ENCODE measurements around the gene MSANTD7. TPM values are rescaled to one million over a fixed set of nuclear protein-coding genes. Genes with fewer than 3 reads are reported as not detected.
A peak's percentile ranks its signal among the peaks of the same experiment; 100 is the strongest.

MSANTD7 gene
- total and polyA plus RNA-seq, 9 of the 15 experiments (the other 6 are each of a cell fraction or from before 2014, with no cell fraction given) = 5.2 to 27.3 (median 23.6) TPM

DNA sequence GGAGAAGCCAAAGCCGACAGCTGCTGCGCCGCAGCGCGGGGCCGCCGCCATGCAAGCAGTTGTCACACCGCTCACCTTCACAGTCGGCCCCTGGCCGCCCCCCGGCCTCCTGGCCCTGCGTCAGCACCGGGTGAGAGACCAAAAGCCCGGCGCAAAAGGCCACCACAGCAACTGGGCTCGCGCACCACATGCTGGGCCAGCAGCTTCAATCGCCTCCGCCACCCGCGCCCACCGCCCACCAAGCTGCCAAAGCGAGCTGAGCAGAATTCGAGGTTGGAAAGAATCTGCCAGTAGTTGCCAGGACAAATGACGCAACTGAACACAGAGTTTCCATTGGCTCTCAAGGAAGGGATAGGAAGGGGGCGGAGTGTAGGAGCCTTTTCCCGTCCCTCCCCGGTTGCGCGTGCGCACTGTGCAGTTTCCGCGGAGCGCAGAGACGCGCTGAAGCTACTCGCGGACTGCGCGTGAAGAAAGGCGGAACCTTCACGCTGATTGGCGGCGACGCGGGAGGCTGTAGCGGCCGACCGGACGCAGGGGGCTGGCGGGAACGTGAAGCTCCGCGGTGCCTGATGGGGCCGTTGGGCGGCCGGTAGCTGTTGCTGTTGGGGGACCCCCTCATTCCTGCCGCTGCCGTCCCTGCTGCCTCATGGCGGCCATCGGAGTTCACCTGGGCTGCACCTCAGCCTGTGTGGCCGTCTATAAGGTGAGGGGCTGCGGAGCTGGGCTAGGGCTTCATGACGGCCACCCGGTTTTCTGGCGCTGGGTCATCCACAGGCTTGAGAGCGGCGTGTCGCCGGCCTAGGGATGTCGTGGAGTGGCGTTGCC, at the start of gene MSANTD7, which contains the start of the genes CDNF and HSPA14 (continued):
- TF ChIP-seq, protein P1, sequence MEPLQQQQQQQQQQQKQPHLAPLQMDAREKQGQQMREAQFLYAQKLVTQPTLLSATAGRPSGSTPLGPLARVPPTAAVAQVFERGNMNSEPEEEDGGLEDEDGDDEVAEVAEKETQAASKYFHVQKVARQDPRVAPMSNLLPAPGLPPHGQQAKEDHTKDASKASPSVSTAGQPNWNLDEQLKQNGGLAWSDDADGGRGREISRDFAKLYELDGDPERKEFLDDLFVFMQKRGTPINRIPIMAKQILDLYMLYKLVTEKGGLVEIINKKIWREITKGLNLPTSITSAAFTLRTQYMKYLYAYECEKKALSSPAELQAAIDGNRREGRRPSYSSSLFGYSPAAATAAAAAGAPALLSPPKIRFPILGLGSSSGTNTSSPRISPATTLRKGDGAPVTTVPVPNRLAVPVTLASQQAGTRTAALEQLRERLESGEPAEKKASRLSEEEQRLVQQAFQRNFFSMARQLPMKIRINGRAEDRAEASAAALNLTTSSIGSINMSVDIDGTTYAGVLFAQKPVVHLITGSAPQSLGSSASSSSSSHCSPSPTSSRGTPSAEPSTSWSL (CRISPR knock-in tag; IDR thresholded peaks at IDR 0.05; ENCODE audit: borderline replicate concordance) = no peak
- TF ChIP-seq DNMT1 (IDR thresholded peaks at IDR 0.05) (no peak), ZBTB1 (CRISPR knock-in tag; IDR thresholded peaks at IDR 0.05; ENCODE audit: borderline replicate concordance, low read depth) (no peak), FOS (IDR thresholded peaks at IDR 0.05; ENCODE audit: extremely low read depth, insufficient read length) (peak; percentile 82), TOE1 (IDR thresholded peaks at IDR 0.05; ENCODE audit: borderline replicate concordance) (no peak), TOE1 (CRISPR knock-in tag; IDR thresholded peaks at IDR 0.05; ENCODE audit: borderline replicate concordance, low read depth) (no peak), CBX2 (IDR thresholded peaks at IDR 0.05; ENCODE audit: insufficient read depth, low read length, poor library complexity, severe bottlenecking) (no peak), CCAR2 (IDR thresholded peaks at IDR 0.05; ENCODE audit: low read depth, low read length) (no peak), ZNF124 (CRISPR knock-in tag; IDR thresholded peaks at IDR 0.05) (no peak), TAF1 (IDR thresholded peaks at IDR 0.05; ENCODE audit: control insufficient read depth, extremely low read depth, insufficient read depth, low read length, severe bottlenecking) (peak; percentile 89), SREBF2 (CRISPR knock-in tag; IDR thresholded peaks at IDR 0.05) (no peak), KDM1A (IDR thresholded peaks at IDR 0.05) (no peak)
- TF ChIP-seq, protein P2, sequence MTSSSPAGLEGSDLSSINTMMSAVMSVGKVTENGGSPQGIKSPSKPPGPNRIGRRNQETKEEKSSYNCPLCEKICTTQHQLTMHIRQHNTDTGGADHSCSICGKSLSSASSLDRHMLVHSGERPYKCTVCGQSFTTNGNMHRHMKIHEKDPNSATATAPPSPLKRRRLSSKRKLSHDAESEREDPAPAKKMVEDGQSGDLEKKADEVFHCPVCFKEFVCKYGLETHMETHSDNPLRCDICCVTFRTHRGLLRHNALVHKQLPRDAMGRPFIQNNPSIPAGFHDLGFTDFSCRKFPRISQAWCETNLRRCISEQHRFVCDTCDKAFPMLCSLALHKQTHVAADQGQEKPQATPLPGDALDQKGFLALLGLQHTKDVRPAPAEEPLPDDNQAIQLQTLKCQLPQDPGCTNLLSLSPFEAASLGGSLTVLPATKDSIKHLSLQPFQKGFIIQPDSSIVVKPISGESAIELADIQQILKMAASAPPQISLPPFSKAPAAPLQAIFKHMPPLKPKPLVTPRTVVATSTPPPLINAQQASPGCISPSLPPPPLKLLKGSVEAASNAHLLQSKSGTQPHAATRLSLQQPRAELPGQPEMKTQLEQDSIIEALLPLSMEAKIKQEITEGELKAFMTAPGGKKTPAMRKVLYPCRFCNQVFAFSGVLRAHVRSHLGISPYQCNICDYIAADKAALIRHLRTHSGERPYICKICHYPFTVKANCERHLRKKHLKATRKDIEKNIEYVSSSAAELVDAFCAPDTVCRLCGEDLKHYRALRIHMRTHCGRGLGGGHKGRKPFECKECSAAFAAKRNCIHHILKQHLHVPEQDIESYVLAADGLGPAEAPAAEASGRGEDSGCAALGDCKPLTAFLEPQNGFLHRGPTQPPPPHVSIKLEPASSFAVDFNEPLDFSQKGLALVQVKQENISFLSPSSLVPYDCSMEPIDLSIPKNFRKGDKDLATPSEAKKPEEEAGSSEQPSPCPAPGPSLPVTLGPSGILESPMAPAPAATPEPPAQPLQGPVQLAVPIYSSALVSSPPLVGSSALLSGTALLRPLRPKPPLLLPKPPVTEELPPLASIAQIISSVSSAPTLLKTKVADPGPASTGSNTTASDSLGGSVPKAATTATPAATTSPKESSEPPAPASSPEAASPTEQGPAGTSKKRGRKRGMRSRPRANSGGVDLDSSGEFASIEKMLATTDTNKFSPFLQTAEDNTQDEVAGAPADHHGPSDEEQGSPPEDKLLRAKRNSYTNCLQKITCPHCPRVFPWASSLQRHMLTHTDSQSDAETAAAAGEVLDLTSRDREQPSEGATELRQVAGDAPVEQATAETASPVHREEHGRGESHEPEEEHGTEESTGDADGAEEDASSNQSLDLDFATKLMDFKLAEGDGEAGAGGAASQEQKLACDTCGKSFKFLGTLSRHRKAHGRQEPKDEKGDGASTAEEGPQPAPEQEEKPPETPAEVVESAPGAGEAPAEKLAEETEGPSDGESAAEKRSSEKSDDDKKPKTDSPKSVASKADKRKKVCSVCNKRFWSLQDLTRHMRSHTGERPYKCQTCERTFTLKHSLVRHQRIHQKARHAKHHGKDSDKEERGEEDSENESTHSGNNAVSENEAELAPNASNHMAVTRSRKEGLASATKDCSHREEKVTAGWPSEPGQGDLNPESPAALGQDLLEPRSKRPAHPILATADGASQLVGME (CRISPR knock-in tag; IDR thresholded peaks at IDR 0.05) = 0 out of 2 replicates have a peak, but pooled peaks have one; percentile 39
- TF ChIP-seq, protein P3, sequence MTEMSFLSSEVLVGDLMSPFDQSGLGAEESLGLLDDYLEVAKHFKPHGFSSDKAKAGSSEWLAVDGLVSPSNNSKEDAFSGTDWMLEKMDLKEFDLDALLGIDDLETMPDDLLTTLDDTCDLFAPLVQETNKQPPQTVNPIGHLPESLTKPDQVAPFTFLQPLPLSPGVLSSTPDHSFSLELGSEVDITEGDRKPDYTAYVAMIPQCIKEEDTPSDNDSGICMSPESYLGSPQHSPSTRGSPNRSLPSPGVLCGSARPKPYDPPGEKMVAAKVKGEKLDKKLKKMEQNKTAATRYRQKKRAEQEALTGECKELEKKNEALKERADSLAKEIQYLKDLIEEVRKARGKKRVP (CRISPR knock-in tag; IDR thresholded peaks at IDR 0.05) = peak; percentile 73; the same call in 1 of the 2 replicates

Data from K562 (cell line).